GM10248 (cell line): ENCODE data around the gene CHRD.

ENCODE experiments used
- CTCF ChIA-PET: fragments of 300-600 bp; sonication (Branson Sonifier 250); formaldehyde crosslinking; extraction: SDS; loops from one replicate; lab custom pipeline; 2021; ENCODE audit warnings: antibody characterized with exemption; lab: Yijun Ruan, JAX
- POLR2A ChIA-PET: fragments of 350-650 bp; sonication (Branson Sonifier 250); formaldehyde crosslinking; extraction: SDS; loops from one replicate; lab custom pipeline; 2020; ENCODE audit warnings: antibody characterized with exemption; lab: Yijun Ruan, JAX
- DNase-seq: peaks from one replicate; pipeline ENCODE4 v3.0.0; 2012; ENCODE audit errors: extremely low spot score
- TF ChIP-seq, protein P1 (sequence below): IDR thresholded peaks from 2 replicates; pipeline ENCODE4 v1.5.1; 2012; ENCODE audit warnings: mild to moderate bottlenecking, low read depth; ENCODE audit errors: extremely low read depth, missing control alignments, control extremely low read depth

The CHRD gene

DNA sequence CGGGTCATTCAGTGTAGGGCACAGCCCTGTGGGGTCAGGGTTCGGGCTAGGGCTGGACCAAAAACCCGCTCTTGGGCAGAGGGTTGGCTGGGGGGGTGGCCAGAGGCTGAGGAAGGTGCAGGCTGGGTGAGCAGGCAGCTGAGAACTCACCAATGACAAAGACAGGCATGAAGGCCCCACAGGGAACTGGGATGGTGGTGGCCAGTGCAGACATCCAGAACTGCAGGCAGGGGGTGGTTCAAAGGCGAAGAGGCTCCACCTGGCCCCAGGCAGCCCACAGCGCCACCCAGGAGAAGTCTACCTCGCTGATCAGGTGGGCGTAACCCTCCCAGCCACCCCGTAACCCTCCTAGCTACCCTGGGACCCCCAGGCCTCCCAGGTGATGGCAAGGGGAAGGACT is 25.1 kb upstream of the CHRD start:
- POLR2A ChIA-PET: no interaction called here
- CTCF ChIA-PET: interaction anchor here (0.9 to 3.3 kb wide), 5 partner anchors 17 to 159 kb away, joined by 3 to 18 read pairs (median 3); partner anchors contain the start of gene FAM131A
- TF ChIP-seq, protein P1, sequence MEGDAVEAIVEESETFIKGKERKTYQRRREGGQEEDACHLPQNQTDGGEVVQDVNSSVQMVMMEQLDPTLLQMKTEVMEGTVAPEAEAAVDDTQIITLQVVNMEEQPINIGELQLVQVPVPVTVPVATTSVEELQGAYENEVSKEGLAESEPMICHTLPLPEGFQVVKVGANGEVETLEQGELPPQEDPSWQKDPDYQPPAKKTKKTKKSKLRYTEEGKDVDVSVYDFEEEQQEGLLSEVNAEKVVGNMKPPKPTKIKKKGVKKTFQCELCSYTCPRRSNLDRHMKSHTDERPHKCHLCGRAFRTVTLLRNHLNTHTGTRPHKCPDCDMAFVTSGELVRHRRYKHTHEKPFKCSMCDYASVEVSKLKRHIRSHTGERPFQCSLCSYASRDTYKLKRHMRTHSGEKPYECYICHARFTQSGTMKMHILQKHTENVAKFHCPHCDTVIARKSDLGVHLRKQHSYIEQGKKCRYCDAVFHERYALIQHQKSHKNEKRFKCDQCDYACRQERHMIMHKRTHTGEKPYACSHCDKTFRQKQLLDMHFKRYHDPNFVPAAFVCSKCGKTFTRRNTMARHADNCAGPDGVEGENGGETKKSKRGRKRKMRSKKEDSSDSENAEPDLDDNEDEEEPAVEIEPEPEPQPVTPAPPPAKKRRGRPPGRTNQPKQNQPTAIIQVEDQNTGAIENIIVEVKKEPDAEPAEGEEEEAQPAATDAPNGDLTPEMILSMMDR: no peak
- DNase-seq: no peak

DNA sequence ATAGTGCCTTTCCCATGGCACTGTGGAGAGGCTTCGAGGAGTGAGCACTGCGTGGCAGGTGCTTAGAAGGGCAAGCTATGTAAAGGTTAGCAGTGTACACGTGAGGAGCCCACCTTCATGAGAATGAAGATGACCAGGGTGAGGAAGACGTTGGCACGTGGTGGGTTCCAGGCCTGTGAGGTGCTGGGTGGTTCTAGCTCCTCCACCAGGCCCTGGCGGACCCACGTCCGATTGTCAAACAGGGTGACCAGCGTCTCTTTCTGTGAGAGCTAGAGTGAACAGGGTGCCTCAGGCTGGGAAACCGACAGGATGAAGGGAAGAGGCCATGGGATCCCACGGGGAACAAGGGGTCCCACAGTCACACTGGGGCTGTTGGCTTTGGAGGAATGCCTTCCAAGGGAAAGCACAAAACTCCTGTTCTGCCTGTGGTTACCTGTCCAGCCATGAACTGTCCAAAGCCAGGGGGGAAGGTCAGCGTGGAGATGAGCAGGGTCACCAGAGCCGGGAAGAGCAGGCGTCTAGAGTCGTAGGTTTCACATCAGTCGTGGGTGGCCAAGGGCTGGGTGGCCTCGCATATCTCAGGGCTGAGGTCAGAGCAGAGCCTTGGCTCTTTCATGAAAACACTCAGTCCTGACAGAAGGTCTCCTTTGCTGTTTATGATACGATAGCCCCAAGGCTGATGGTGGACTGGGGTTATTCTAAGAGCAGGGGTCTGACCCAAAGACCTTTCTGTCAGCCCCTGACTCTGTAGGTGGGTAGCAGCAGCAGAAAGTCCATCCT is 24.4 kb upstream of the CHRD start:
- DNase-seq: no peak
- TF ChIP-seq, protein P1: no peak
- ChIA-PET POLR2A (no interaction called here), CTCF (interaction anchor here (0.9 to 3.3 kb wide), 6 partner anchors 11 to 158 kb away, joined by 3 to 18 read pairs (median 3); partner anchors contain the start of gene FAM131A)

GRCh38 chr3:184357248-184358123 is 22.4 kb upstream of the CHRD start:
- CTCF ChIA-PET: no interaction called here
- TF ChIP-seq, protein P1: no peak
- no peak for DNase-seq
- POLR2A ChIA-PET: interaction anchor here (0.7 kb wide), 1 partner anchor 31 kb away, joined by 3 read pairs; no protein-coding TSS in a partner anchor

- ChIA-PET CTCF (interaction anchor here (2.8 kb wide), 1 partner anchor 182 kb away, joined by 10 read pairs; no protein-coding TSS in a partner anchor), POLR2A (interaction anchor here (0.7 kb wide), 1 partner anchor 32 kb away, joined by 3 read pairs; no protein-coding TSS in a partner anchor)
- DNase-seq: no peak
- TF ChIP-seq, protein P1: no peak
Observed at GRCh38 chr3:184358124-184358767, 21.6 kb upstream of the CHRD start.

DNA sequence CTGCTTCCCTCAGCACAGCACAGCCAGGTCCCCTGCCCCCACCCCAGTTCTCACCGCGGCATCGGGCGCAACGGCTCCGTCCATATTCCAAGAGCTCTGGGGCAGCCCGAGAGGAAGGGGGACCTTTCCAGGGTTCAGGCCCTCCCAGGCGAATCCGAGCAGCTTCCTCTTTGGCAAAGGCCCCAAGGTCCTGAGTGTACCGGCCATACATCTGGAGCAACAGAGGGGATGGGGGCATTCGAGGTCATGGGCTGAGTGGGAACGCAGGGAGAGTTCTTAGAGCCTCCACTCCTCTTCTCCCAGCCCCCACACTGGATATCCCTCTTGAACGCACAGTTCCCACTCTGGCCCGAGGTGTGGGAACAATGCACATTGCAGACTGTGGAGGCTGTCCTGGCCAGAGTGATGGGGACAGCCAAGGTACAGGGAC is 20.9 kb upstream of the CHRD start:
- CTCF ChIA-PET: interaction anchor here (1.1 to 2.8 kb wide), 2 partner anchors 13 to 181 kb away, joined by 3 to 10 read pairs; no protein-coding TSS in a partner anchor
- DNase-seq: no peak
- POLR2A ChIA-PET: no interaction called here
- TF ChIP-seq, protein P1: no peak
